H9 (cell line): Measurements from ENCODE around the gene NUP214. TPM values are rescaled to one million over a fixed set of nuclear protein-coding genes. Genes with fewer than 3 reads are reported as not detected.

Experiments used
- DNase-seq: peaks from one replicate; pipeline ENCODE4 v3.0.0-alpha.2; 2017
- H2AFZ ChIP-seq: one replicate; pipeline ENCODE4 v1.6.1; 2013; ENCODE audit warnings: mild to moderate bottlenecking, low read length, control low read depth, moderate library complexity
- H2AK5ac ChIP-seq: 2 replicates; pipeline ENCODE4 v1.6.1; 2013; ENCODE audit warnings: low read length, control low read depth, mixed read lengths; ENCODE audit not compliant: insufficient read length
- H2BK120ac ChIP-seq: one replicate; pipeline ENCODE4 v1.6.1; 2013; ENCODE audit warnings: low read depth, mild to moderate bottlenecking, low read length, control low read depth, inconsistent platforms; ENCODE audit not compliant: poor library complexity, severe bottlenecking
- H2BK12ac ChIP-seq: 2 replicates; pipeline ENCODE4 v1.6.1; 2013; ENCODE audit warnings: low read length, control low read depth, mixed read lengths, low read depth; ENCODE audit not compliant: insufficient read length
- H2BK15ac ChIP-seq: 2 replicates; pipeline ENCODE4 v1.6.1; 2013; ENCODE audit warnings: low read depth, low read length, control low read depth
- H2BK20ac ChIP-seq: one replicate; pipeline ENCODE4 v1.6.1; 2013; ENCODE audit warnings: low read depth, mild to moderate bottlenecking, low read length, control low read depth, inconsistent platforms; ENCODE audit not compliant: poor library complexity, severe bottlenecking
- H2BK5ac ChIP-seq: 2 replicates; pipeline ENCODE4 v1.6.1; 2013; ENCODE audit warnings: low read length, control low read depth, mixed read lengths; ENCODE audit not compliant: insufficient read length
- H3K14ac ChIP-seq: 2 replicates; pipeline ENCODE4 v1.6.1; 2013; ENCODE audit warnings: low read length, control low read depth; ENCODE audit not compliant: insufficient read depth
- H3K18ac ChIP-seq: 2 replicates; pipeline ENCODE4 v1.6.1; 2013; ENCODE audit warnings: low read depth, mild to moderate bottlenecking, mixed read lengths, low read length, control low read depth; ENCODE audit not compliant: insufficient read length
- H3K23ac ChIP-seq: 2 replicates; pipeline ENCODE4 v1.6.1; 2013; ENCODE audit warnings: low read length, control low read depth, mixed read lengths, low read depth; ENCODE audit not compliant: insufficient read length
- H3K23me2 ChIP-seq: 2 replicates; pipeline ENCODE4 v1.6.1; 2013; ENCODE audit warnings: low read depth, mild to moderate bottlenecking, mixed read lengths, low read length, control low read depth; ENCODE audit not compliant: insufficient read length, poor library complexity, severe bottlenecking
- H3K27ac ChIP-seq: 2 replicates; pipeline ENCODE4 v1.5.1; 2013; ENCODE audit warnings: low read length, control low read depth, mixed read lengths, low read depth; ENCODE audit not compliant: insufficient read length
- H3K27me3 ChIP-seq: 2 replicates; pipeline ENCODE4 v1.6.1; 2013; ENCODE audit warnings: low read length, control low read depth, inconsistent platforms; ENCODE audit not compliant: insufficient read depth
- H3K4ac ChIP-seq: 2 replicates; pipeline ENCODE4 v1.6.1; 2013; ENCODE audit warnings: low read depth, mild to moderate bottlenecking, control low read depth, inconsistent platforms, low read length, moderate library complexity
- H3K4me1 ChIP-seq: 2 replicates; pipeline ENCODE4 v1.6.1; 2013; ENCODE audit warnings: low read length, control low read depth, inconsistent platforms; ENCODE audit not compliant: insufficient read depth
- H3K4me2 ChIP-seq: 2 replicates; pipeline ENCODE4 v1.6.1; 2013; ENCODE audit warnings: low read length, control low read depth, mixed read lengths; ENCODE audit not compliant: insufficient read length, insufficient read depth
- H3K56ac ChIP-seq: 2 replicates; pipeline ENCODE4 v1.6.1; 2013; ENCODE audit warnings: low read depth, mild to moderate bottlenecking, mixed read lengths, low read length, control low read depth; ENCODE audit not compliant: insufficient read length
- H3K79me1 ChIP-seq: 2 replicates; pipeline ENCODE4 v1.6.1; 2013; ENCODE audit warnings: low read depth, mild to moderate bottlenecking, moderate library complexity, low read length, control low read depth, inconsistent platforms; ENCODE audit not compliant: insufficient read depth, poor library complexity, severe bottlenecking
- H3K79me2 ChIP-seq: 2 replicates; pipeline ENCODE4 v1.6.1; 2013; ENCODE audit warnings: low read length, control low read depth, inconsistent platforms; ENCODE audit not compliant: insufficient read depth
- H3K9ac ChIP-seq: 2 replicates; pipeline ENCODE4 v1.6.1; 2013; ENCODE audit warnings: low read length, control low read depth, mixed read lengths; ENCODE audit not compliant: insufficient read length; ENCODE audit errors: extremely low read depth
- H3K9me3 ChIP-seq: one replicate; pipeline ENCODE4 v1.6.1; 2013; ENCODE audit warnings: low read depth, low read length, inconsistent platforms; ENCODE audit not compliant: control insufficient read depth
- H3T11ph ChIP-seq: one replicate; pipeline ENCODE4 v1.6.1; 2013; ENCODE audit warnings: mild to moderate bottlenecking, low read length, control low read depth, inconsistent platforms
- H4K20me1 ChIP-seq: one replicate; pipeline ENCODE4 v1.6.1; 2013; ENCODE audit not compliant: control insufficient read depth, insufficient read length, insufficient read depth
- H4K5ac ChIP-seq: 2 replicates; pipeline ENCODE4 v1.6.1; 2013; ENCODE audit warnings: low read depth, mild to moderate bottlenecking, mixed read lengths, low read length, control low read depth; ENCODE audit not compliant: insufficient read length
- H4K8ac ChIP-seq: replicated peaks from 2 replicates; pipeline ENCODE4 v1.6.1; 2013; ENCODE audit warnings: low read length, control low read depth, mixed read lengths, low read depth; ENCODE audit not compliant: insufficient read length
- H4K91ac ChIP-seq: 2 replicates; pipeline ENCODE4 v1.6.1; 2013; ENCODE audit warnings: low read depth, mild to moderate bottlenecking, moderate library complexity, mixed read lengths, low read length, control low read depth; ENCODE audit not compliant: insufficient read length
- H3K27ac Mint-ChIP-seq, 3 experiments: 2 replicates in 2 of 3; 3 replicates in 1 of 3; pipeline ENCODE4 v1.8.0; 2020 to 2021; ENCODE audit warnings: mixed read lengths in 3 of 3, mild to moderate bottlenecking in 1 of 3, moderate library complexity in 1 of 3
- H3K27me3 Mint-ChIP-seq: 2 replicates; pipeline ENCODE4 v1.8.0; 2021; ENCODE audit warnings: low read depth, mild to moderate bottlenecking, moderate library complexity, mixed read lengths
- H3K36me3 Mint-ChIP-seq, 3 experiments: 2 replicates in 2 of 3; 3 replicates in 1 of 3; pipeline ENCODE4 v1.8.0; 2020 to 2021; ENCODE audit warnings: low read depth in 3 of 3, mixed read lengths in 3 of 3; ENCODE audit not compliant: insufficient read depth in 1 of 3
- H3K4me1 Mint-ChIP-seq, 2 experiments: 2 replicates each; pipeline ENCODE4 v1.8.0; 2020; ENCODE audit warnings: mixed read lengths in 2 of 2
- H3K4me3 Mint-ChIP-seq, 2 experiments: 2 replicates in 1 of 2; 3 replicates in 1 of 2; pipeline ENCODE4 v1.8.0; 2020 to 2021; ENCODE audit warnings: mild to moderate bottlenecking in 2 of 2, mixed read lengths in 2 of 2, moderate library complexity in 1 of 2
- H3K9me3 Mint-ChIP-seq, 2 experiments: 2 replicates in 1 of 2; 3 replicates in 1 of 2; pipeline ENCODE4 v1.8.0; 2020; ENCODE audit warnings: mild to moderate bottlenecking in 2 of 2, mixed read lengths in 2 of 2, moderate library complexity in 1 of 2
- CTCF ChIP-seq: fragments of 200-600 bp; sonication (generic); conservative IDR thresholded peaks from 3 replicates; pipeline ENCODE4 v1.8.0; 2021; ENCODE audit warnings: antibody characterized with exemption, mild to moderate bottlenecking
- WGBS: extraction: QIAGEN DNeasy Blood & Tissue Kit; methylation state at CpG from one replicate; pipeline ENCODE4 v1.1.7; 2013; ENCODE audit warnings: missing lambda C conversion rate, low lambda C conversion rate, mixed read lengths; ENCODE audit not compliant: insufficient read length; ENCODE audit errors: extremely low coverage; 5-methylcytosine and 5-hydroxymethylcytosine counted together
- total RNA-seq: library from RNA; stranded (reverse); gene quantifications from 2 replicates; pipeline ENCODE4 v1.2.1, GENCODE V29; 2021

NUP214 gene
- total RNA-seq, 1 experiment from 2014 or later: 53.8 TPM

GRCh38 chr9:131084661-131085369 lies 40.6 kb upstream of the NUP214 start:
- Histone ChIP-seq H3K79me2 (no peaks in the 10 kb centered on the region), H3K79me1 (no peaks in the 10 kb centered on the region)
- H3K27me3 Mint-ChIP-seq: no peaks in the 10 kb centered on the region

More at GRCh38 chr9:131084661-131085369, 40.6 kb upstream of the NUP214 start:
- H2AK5ac ChIP-seq: no peak overlapping the region
- H2BK5ac ChIP-seq: no peak overlapping the region
- no peak overlapping the region for H4K8ac ChIP-seq
- H3K4me1 ChIP-seq: no peaks in the 10 kb centered on the region
- no peak overlapping the region for H3K27ac ChIP-seq
- no peak overlapping the region for H3K4me3 Mint-ChIP-seq
- H3K27ac Mint-ChIP-seq: peak overlapping the region in 1 of 3 experiments; percentile 90; a peak in 3 of 7 replicates
- H3K4me1 Mint-ChIP-seq: no peaks in the 10 kb centered on the region
- no peak overlapping the region for H2BK12ac ChIP-seq
- no peak for TF ChIP-seq CTCF
- no peaks in the 10 kb centered on the region for H4K20me1 ChIP-seq
- no peak overlapping the region for H3K23ac ChIP-seq
- no peak overlapping the region for H4K91ac ChIP-seq
- no peak overlapping the region for H2BK120ac ChIP-seq
- H3K27me3 ChIP-seq: no peaks in the 10 kb centered on the region
- H3K14ac ChIP-seq: no peak overlapping the region
- no peaks in the 10 kb centered on the region for H3K23me2 ChIP-seq
- no peaks in the 10 kb centered on the region; a peak in 2 of 7 replicates for H3K36me3 Mint-ChIP-seq
- no peak overlapping the region for H2AFZ ChIP-seq
- no peak overlapping the region for H2BK15ac ChIP-seq
- H3K18ac ChIP-seq: no peak overlapping the region
- DNase-seq: no peak
- no peak overlapping the region for H3T11ph ChIP-seq
- no peak overlapping the region for H2BK20ac ChIP-seq
- H3K9me3 Mint-ChIP-seq: no peaks in the 10 kb centered on the region
- H3K56ac ChIP-seq: no peak overlapping the region
- no CpG with 5 or more reads among the region's 8 CpGs for WGBS
- H3K4me2 ChIP-seq: no peak overlapping the region
- no peak overlapping the region for H3K9ac ChIP-seq
- no peak overlapping the region for H4K5ac ChIP-seq
- H3K4ac ChIP-seq: no peak overlapping the region
- no peaks in the 10 kb centered on the region for H3K9me3 ChIP-seq
